GM12873 (cell line): Measurements from ENCODE around the gene SLC8B1.
A peak's percentile ranks its signal among the peaks of the same experiment; 100 is the strongest.

Experiments used
- CTCF ChIP-seq: IDR thresholded peaks from 2 replicates; pipeline ENCODE4 v1.5.1; 2012; ENCODE audit warnings: low read depth, mild to moderate bottlenecking, moderate library complexity, low read length, control low read depth; ENCODE audit not compliant: insufficient read depth; ENCODE audit errors: missing control alignments

SLC8B1 gene

GRCh38 chr12:113364698-113365097 lies 29.8 kb upstream of the SLC8B1 start:
- TF ChIP-seq CTCF = no peak

GRCh38 chr12:113361574-113362370 lies 26.9 kb upstream of the SLC8B1 start:
- TF ChIP-seq CTCF = no peak

GRCh38 chr12:113359939-113360748 lies 25.2 kb upstream of the SLC8B1 start:
- TF ChIP-seq CTCF = peak; percentile 19

GRCh38 chr12:113359133-113359938 lies 24.4 kb upstream of the SLC8B1 start:
- TF ChIP-seq CTCF = no peak

GRCh38 chr12:113358381-113359132 lies 23.6 kb upstream of the SLC8B1 start, which contains the start of gene PLBD2:
PLBD2 (plus strand) TSS chr12:113358587; CDS start chr12:113358601, 14 bp downstream.
- TF ChIP-seq CTCF = no peak

- no peak for TF ChIP-seq CTCF
These were observed 16.2 kb upstream of the SLC8B1 start for GRCh38 chr12:113351089-113351488.
